GM12892 (cell line): ENCODE data around the gene RFX3.
A peak's percentile ranks its signal among the peaks of the same experiment; 100 is the strongest.

Experiments used
- DNase-seq: peaks from one replicate; pipeline ENCODE4 v3.0.0; 2011; ENCODE audit not compliant: insufficient read length
- FAIRE-seq: peaks from 2 replicates; lab custom pipeline; 2011; peaks lifted over from hg19 to GRCh38; lab: Jason Lieb, UNC
- POLR2A ChIP-seq: IDR thresholded peaks from 2 replicates; pipeline ENCODE4 v1.6.1; 2011; ENCODE audit warnings: low read depth, low read length, control low read depth
- POLR2AphosphoS5 ChIP-seq: IDR thresholded peaks from 2 replicates; pipeline ENCODE4 v1.6.1; 2011; ENCODE audit warnings: low read depth, low read length, control low read depth
- TAF1 ChIP-seq: IDR thresholded peaks from 2 replicates; pipeline ENCODE4 v1.6.1; 2011; ENCODE audit warnings: low read depth, mild to moderate bottlenecking, control low read depth, low read length, borderline replicate concordance

The RFX3 gene

DNA sequence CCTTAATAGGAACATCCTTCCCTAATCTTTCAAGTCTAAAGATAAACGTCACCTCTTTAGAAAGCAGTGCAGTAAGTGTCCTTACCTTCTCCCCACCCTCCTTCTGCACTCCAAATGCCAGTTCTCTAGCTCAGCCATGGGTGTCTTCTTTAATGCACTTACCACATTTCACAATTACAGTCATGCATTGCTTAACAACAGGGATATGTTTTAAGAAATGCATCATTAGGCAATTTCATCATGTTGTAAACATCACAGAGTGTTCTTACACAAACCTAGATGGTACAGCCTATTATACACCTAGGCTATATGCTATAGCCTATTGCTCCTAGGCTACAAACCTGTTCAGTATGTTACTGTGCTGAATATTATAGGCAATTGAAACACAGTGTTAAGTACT, 91.2 kb downstream of the RFX3 start:
- DNase-seq (no peak), FAIRE-seq (no peak)

DNA sequence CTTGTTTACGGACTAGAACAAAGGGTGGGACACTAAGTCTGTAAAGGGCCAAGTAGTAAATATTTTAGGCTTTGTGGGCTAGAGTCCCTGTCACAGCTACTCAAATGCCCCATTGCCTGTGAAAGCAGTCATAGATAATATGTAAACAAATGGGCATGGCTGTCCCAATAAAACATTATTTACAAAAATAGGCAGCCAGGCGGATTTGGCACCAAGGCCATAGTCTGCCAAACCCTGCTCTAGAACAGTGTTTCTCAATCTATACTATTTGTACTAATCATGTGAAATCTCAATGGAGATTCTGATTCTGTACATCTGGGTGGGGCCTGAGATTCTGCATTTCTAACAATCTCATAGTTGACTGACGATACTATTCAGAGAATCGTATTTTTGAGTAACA, 92.0 kb downstream of the RFX3 start:
- DNase-seq (no peak), FAIRE-seq (no peak)
- TF ChIP-seq TAF1 (no peak), POLR2A (no peak), POLR2AphosphoS5 (no peak)

More for the DNA sequence above, 91.2 kb downstream of the RFX3 start:
- TF ChIP-seq POLR2AphosphoS5 (no peak), TAF1 (no peak), POLR2A (no peak)

DNA sequence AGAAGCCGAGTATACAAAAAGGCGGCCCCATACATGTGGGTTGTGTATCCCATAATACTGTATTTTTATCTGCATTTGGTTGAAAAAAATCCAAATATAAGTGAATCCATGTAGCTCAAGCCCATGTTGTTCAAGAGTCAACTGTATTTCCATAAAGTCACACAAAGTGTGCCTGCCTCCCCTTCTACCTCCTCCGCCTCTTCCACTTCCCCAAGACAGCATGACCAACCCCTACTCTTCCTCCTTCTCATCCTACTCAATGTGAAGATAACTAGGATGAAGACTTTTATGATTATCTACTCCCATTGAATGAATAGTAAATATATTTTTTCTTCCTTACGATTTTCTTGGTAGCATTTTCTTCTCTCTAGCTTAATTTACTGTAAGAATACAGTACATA, 92.7 kb downstream of the RFX3 start:
- DNase-seq (no peak), FAIRE-seq (no peak)
- TF ChIP-seq POLR2AphosphoS5 (no peak), TAF1 (no peak), POLR2A (no peak)

DNA sequence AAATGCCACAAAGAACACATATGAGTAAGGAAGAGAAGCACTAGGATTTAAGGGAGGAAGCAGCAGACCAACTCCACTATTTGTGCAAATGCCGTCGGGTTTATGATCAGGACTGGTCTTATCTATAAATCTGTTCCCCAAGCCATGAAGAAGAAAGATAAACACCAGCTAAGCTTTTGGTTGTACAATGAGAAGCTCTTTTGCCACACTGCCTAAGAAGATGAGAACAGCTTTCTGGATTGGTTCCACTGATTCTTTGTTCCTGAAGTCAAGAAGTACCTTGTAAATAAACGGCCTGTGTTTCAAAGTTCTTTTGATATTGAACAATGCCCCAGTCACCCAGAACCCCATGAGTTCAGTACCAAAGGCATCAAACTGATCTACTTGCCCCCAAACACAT, 93.9 kb downstream of the RFX3 start:
- no peak for DNase-seq
- TF ChIP-seq POLR2A = no peak
- TF ChIP-seq TAF1 = no peak
- no peak for TF ChIP-seq POLR2AphosphoS5
- FAIRE-seq = no peak

DNA sequence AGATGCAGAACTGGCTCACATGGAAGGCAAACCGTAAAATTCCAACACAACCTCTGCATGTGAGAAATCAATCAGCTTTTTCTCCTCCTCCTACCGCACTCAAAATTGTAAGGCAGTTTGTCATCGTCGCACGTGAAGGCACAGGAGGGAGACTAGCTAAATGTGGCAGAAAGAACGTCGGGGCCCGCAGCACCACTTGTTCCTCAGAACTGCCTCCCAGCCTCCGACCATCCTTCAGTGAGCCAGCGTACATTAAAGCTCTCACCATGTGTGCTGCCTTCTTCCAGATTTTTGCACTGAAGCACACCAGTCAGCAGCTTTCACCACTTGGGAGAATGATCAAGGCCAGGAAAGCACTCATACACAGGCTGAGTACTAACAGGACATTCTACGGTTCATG, 105.9 kb downstream of the RFX3 start:
- TF ChIP-seq POLR2AphosphoS5 (no peak), TAF1 (no peak), POLR2A (no peak)
- DNase-seq (no peak), FAIRE-seq (no peak)

DNA sequence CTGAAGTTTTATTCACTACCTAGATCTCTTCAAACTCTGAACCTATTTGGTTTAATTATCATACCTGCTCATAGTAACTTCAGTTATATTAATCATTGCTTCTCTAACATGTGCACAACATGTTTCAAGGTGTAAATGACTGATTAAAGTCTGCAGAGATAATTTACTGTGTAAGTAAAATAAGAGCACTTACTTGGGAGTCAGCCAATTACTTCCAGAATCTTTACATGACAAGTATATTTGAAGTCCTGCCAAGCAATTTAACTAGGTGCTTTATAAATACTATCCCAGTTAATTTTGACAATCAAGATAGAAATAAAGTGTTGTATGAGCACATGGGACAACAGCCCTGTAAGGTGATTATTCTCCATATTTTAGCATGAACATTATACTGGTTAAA, 109.9 kb downstream of the RFX3 start:
- DNase-seq (no peak), FAIRE-seq (no peak)
- TF ChIP-seq POLR2A (no peak), TAF1 (no peak), POLR2AphosphoS5 (no peak)

DNA sequence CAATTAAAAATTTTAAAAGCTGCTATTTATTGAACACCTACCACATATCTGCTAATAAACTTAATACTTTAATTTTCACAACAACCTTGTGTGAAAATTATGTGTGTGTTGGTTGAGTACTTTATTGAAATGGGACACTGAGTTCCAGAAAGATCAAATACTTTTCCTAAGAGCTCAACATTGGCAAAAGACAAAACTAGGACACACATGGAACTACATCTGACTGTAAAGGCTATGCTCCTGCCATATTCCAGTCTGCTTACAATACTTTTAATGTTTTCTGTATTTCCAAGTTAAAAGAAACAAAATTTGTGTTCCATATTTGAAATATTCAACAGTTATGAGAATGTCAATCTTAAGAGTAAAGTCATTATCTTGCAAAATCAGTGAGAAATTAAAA, 111.8 kb downstream of the RFX3 start:
- TF ChIP-seq POLR2AphosphoS5 = no peak
- TF ChIP-seq TAF1 = no peak
- TF ChIP-seq POLR2A = no peak
- DNase-seq = no peak
- FAIRE-seq = peak; percentile 9

DNA sequence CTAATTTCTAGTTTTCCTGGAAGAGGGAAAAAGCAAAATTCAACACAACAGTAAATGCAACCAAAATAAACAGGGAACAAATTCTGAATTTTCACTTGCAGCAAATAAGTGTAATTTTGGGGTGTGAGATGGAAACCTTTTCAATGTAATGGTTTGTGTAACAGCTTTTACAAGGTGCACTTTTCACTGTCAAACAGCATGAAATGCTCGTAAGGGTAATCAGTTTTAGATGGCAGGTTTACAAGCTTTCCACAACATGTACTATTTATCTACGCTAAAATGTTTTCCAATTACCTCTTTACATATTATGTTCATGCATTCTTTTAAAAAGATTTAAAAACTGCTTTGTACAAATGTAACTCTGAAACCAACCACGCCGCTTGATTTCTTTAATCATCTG, 115.3 kb downstream of the RFX3 start:
- FAIRE-seq (no peak), DNase-seq (no peak)
- no peak for TF ChIP-seq POLR2A
- no peak for TF ChIP-seq TAF1
- TF ChIP-seq POLR2AphosphoS5 = no peak

DNA sequence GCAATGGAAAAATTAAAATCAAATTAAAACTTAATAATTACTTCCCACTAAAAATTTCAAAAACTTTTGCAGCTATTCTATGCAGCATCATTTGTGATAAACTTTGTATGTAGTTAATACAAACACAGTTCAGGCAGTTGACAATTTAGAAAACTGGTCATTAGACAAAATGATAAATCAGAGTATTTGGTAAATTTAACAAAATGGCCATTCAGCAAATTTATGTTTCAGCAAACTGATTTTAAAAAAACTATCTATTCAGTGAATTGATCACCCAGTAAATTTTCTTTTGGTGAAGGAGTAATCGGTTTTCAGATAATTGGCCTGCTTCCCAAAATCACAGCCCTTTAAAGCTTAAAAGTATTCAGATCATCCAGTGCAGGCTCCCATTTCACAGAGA, 116.3 kb downstream of the RFX3 start:
- no peak for DNase-seq
- FAIRE-seq = no peak
- TF ChIP-seq POLR2A (no peak), POLR2AphosphoS5 (no peak), TAF1 (no peak)

DNA sequence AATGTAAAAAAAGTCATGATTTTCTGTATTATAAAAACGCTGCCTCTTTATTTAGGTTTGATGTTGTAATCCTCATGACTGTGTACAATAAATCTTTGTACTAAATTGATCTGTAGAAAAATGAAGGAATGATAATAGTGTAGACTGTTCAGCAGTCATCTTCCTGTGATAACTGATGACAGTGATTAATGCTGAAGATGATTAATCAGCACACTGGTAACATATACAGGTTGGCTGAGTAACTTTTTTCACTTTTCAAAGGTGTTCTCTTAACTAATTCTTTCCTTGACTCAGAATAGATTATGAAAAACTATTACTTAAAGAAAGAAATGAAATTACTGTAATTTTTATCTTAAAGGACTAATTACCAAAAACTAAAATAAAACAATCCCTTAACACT, 122.5 kb downstream of the RFX3 start:
- no peak for DNase-seq

DNA sequence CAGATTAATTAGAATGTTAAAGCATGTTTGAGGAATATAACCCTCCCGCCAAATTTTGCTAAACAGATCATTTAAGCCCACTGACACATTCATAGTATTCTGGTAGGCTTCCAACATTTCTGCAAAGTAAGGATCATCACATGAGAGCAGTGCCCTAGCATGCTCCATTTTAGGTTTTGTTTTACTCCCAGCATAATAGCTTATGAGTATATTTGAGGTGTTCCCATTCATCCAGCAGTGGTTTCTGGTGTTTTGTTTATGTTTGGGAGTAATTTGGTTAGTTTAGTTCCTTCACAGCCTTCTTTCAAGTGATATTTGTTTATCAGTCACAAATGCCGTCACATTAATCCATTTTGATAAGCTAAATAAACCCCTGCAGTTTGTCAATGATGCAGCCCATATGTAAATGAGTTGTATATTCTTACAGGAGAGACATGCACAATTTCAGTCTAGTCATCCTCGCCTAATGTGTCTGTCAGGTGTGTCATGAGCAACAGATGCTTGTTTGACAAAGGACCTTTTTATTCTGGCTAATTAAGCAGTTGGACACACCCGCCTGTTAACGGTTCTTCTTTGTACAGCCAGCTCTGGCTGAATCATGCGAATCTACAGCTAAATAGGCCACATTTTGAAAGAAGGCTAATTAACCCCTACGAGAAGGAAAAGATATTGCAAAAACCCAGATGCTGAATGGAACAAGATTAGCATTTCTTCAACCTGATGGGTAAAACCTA, 124.4 kb downstream of the RFX3 start:
- no peak for FAIRE-seq
- TF ChIP-seq POLR2AphosphoS5 = no peak
- TF ChIP-seq TAF1 = no peak
- no peak for TF ChIP-seq POLR2A
- no peak for DNase-seq

More for the DNA sequence above, 122.5 kb downstream of the RFX3 start:
- no peak for FAIRE-seq
- TF ChIP-seq TAF1 = no peak
- TF ChIP-seq POLR2AphosphoS5 = no peak

DNA sequence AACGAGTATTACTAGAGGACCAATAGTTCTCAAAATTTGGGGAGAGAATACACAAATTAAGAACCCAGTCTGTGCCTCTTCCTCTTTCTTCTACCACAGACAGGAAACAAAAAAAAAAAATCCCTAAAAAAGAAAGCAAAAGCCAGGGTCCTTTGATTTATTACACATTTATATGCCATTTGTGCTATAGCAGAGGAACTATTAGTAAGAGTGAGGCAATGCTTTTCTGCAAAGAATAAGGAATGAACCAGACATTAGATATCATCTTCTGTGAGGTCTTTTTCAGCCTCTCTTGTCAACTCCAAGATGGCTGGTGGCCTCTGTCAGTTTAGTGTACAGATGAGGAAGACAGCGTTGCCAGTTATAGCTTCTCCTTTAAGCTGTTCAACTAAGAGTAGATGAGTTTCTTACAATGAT, 127.6 kb downstream of the RFX3 start:
- FAIRE-seq = peak; percentile 80
- no peak for TF ChIP-seq POLR2AphosphoS5
- TF ChIP-seq POLR2A = no peak
- no peak for TF ChIP-seq TAF1
- DNase-seq = no peak

DNA sequence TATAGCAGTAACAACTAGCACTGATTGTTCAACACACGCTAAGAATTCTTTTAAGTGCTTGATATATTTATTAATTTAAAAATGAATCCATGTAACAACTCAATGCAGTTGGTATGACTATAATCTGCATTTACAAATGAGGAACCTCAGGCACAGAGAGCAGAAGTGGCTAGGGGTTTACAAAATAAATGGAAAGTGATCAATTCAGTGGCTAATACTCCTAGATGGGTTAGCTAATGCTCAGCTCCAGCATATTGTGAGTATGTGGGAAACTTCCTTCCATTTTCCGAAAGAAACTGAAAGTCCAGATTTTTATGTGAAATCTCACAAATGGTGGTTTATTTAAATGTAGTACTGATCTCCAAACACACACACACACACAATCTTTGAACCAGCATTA, 128.0 kb downstream of the RFX3 start:
- TF ChIP-seq POLR2A (no peak), POLR2AphosphoS5 (no peak)
- FAIRE-seq (peak; percentile 50), DNase-seq (no peak)
